ENCODE results near the gene HOXD8.

Gene HOXD8

DNA sequence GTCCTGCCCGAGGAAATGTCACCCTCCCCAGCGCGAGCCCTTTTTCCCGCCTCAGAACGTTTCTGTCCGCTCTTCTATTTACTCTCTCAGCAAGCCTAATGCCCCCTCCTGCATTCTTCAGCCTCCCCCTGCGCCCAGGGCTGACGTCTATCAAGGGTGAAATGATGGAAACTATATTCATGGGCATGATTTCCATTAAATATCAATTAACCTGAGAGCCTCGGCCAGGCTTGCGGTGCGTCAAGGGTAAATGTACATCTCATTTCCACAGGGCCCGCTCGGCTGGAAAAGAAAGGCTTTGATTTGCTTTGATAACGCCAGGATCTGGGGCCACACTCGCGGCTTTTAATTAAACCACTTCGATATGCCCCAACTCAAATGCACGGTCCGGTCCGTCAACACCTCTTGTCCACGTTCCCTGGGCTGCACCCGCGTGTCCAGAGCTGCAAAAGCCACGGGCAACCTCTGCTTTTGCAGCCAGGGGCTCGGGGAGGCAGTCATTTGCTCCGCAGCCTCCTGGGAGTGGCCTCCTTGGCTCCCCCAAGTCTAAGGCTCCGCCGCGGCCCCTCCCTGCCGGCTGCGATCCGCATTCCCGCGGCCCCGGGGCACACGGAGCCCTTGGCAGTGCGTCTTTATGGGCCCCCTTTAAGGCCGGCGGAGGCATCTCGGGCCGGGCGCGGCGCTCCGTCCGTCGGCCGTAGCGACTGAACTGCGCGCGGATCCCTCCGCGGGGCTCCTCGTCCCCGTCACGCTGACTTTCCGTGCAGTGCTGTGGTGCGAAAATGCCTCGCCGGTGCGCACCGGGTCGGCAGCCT lies at the start of gene HOXD8:
HOXD8 (plus strand) TSS at position 724 of the 815 bp plus-strand sequence. CDS start 662 bp downstream, outside the sequence.
- DNase-seq (ENCODE audit: low read depth) = no peak

DNA sequence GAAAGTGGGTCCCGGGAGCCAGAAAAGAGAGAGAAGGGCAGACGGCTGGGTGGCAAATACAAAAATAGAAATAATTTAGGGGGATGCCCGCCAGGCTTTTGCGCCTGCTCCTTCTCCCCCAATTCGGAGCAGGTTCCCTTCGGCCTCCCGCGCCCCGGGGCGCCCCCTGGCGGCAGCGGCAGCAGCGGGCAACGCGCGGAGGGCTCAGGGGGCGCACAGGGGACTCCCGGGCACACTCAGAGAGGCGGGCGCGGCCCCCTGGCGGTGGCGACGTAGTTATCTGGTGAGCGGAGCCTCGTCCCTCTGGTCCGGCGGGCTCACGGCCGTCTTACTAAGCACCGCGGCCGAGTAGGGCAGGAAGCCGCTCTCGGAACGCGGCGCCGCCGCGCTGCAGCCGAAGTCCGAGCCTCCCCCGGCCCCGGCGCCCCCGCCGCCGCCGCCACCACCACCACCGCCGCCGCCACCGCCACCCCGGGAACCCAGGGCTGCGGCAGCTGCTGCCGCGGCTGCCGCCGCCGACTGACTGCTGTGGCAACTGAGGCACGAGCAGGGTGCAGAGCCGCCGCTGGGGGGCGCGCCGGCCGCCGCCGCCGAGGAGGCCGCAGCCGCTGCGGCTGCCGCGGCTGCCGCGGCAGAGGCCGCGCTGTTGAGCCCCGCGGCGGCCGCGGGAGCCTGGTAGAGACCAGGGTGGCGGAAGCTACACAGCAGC lies 49.5 kb upstream of the HOXD8 start:
- DNase-seq (ENCODE audit: low read depth) = no peak

DNA sequence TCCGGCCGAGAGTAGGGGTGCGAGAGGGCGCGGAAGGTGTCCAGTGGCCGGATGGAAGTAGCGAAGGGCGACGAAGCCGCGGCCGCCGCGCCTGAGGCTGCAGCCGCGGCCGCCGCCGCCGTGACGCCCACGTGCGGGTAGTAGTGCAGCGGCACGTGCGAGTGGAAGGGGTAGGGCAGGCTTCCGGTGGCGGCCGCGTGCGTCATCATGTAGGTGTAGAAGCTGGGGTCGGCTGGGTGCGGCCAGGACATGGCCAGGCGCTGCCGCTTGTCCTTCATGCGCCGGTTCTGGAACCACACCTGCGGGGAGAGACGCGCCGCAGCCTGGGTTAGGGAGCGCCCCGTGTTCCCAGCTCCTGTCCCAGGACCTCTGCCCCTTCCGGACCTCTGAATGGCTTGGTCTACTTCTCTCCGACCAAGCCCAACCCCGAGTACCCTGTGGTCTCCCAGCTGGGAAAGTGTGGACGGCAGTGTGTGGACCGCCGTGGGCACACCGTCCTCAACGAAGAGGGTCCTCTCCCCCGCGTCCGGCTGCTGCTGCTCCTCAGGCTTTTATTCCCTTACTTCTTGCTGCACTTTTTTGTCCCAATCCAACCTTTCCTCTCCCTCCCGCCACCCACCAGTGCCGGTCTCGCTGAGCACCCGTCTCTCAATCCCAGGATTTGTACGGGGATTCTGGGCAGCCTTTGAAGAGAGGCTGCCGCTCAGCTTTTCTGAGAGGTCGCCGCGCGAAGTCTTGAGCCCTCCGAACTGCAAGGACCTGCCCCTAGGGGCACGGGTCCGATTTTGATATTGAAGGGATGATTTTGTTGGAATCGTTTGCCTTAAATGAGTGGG lies 48.7 kb upstream of the HOXD8 start:
- no peak for DNase-seq (ENCODE audit: low read depth)

DNA sequence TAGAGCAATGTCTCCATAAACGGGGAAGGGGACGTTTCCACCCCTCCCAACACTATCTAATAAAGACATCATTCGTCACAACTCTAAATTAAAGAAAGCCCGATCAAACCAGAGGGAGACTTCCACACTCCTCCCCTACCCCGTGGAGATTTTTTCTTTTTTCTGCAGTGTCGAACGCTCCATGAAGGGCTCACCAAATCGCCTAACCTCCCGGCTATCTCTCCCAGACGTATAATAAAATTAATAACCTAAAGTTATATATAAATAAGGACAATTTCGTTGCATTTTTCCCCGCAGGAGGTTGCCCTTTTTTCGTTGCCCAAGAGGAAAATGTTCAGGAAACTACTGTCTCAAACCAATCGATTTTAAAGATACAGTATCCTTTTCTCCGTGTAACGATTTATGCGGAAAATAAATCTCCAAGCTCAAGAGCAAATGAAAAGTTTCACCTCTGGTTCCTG lies 48.1 kb upstream of the HOXD8 start:
- no peak for DNase-seq (ENCODE audit: low read depth)

GRCh38 chr2:176081837-176082524 lies 47.5 kb upstream of the HOXD8 start:
- DNase-seq (ENCODE audit: low read depth) = no peak

GRCh38 chr2:176082525-176082823 lies 47.0 kb upstream of the HOXD8 start:
- DNase-seq (ENCODE audit: low read depth) = no peak

DNA sequence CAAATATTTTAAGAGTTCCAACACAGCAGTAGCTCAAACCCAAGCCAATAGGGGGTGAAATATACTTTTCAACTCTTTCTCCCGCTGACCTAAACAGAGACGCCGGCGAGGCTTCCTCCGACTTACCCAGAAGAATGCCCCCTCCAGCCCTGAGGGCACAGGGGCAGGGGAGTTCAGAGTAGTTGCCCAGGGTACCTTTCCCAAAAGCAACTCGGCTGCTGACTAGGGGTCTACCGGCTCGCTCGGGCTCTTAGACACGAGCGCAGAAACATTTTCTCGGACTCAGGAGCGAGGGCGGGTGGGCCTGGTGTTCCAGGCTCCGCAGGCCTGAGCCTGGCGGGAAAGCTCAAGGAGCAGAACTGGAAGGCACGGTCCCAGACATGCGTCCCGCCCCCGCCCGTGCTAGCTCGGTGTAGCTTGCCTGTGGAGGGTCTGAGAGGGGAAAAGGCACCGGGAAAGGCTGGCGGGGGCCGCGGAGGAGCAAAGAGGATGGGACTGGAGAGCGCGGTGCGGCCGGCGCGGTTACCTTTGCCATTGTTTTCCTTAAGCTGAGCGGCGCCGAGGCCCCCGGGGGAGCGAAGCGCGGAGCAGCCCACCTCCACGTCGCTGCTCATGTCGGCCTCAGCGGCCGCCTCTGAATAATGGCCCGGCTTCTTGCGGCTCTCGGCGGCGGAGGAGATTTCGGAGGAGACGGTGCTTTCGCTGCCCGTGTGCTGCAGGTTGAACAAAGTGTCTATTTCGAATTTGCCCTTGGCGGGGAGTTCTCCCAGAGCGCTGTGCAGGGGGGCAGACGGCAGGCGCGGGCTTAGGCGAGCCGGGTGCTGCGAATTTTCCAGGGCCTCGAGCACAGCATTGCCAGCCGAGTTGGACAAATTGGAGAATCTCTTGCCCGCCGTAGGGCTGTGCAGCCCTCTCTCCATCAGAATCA lies 46.4 kb upstream of the HOXD8 start:
- DNase-seq (ENCODE audit: low read depth) = no peak

DNA sequence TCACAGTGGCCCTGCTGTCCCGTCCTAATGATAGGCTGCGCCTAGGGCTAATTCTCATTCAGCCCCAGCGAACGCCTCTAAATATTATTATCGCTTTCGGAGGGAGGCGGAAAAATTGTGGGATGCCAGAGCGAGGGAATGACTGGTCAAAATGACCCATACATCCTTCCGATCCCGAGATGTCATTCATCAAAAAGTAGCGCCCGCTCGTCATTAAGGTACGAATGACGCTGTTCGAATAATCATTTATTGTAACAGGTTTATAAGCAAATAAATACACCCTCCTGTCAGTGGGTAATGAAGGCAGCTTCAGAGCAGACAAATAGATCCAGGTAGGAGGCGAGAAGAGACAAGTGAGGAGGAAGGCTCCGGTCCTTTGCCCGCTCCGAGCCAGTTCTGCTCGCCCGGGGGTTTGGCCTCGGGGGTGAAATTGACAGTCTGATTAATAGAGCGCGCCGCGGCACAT lies 45.7 kb upstream of the HOXD8 start, which contains the start of gene EVX2:
EVX2 (minus strand) TSS at position 167 of the 466 bp plus-strand sequence. CDS start 186 bp downstream, outside the sequence.
- no peak for DNase-seq (ENCODE audit: low read depth)

DNA sequence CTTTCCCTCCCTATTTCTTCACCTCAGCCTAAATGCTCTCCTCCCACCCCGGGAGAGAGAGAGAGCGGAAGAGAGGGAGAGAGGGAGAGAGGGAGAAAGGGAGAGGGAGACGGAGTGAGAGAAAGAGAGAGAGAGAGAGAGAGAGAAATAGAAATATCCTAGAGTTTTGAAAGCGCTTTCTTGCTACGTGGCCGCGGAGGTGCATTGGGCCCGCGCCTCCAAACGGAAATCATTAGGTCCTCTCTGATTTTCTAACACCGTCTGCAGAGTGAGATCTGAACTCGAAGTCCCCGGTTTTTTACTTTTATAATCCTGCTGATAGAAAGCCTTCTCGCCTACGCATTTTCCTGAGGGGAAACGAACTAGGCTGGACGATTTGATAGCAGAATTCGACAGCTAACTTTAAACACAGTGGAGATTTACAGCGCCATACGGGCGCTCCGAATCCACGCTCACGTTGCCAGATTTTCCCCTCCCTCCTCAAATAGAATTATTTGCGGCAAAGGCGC lies 44.8 kb upstream of the HOXD8 start:
- no peak for DNase-seq (ENCODE audit: low read depth)

GRCh38 chr2:176085120-176085788 lies 44.3 kb upstream of the HOXD8 start:
- no peak for DNase-seq (ENCODE audit: low read depth)

GRCh38 chr2:176085861-176086771 lies 43.4 kb upstream of the HOXD8 start:
- DNase-seq (ENCODE audit: low read depth) = no peak

DNA sequence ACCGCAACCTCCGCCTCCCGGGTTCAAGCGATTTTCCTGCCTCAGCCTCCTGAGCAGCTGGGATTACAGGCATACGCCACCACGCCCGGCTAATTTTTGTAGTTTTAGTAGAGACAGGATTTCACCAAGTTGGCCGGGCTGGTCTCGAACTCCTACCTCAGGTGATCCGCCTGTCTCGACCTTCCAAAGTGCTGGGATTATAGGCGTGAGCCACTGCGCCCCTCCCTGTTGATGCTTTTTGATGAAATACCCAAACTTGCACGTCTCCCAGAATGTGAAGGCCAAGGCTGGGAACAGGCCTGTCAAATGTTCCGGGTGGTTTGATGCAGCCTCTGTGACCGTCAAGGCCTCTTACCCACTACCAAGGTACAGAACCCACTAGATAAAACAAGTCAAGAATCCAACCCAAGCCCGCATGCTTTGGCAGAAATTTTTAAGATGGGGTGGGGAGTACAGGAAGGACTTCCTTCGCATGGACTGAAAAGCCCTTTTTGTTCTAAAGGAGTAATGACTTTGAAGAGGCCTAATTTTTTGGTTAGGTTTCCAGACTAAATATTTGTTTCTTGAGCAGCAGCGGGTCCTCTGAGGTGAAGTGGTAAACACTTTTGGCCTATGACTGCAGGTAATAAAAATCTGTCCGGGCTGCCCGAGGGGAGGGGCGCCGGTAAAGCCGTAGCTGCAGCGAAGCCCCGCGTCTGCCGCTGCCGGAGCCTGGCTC lies 42.0 kb upstream of the HOXD8 start:
- DNase-seq (ENCODE audit: low read depth) = no peak

GRCh38 chr2:176088048-176088936 lies 41.2 kb upstream of the HOXD8 start:
- no peak for DNase-seq (ENCODE audit: low read depth)

- no peak for DNase-seq (ENCODE audit: low read depth)
These were observed 40.3 kb upstream of the HOXD8 start for GRCh38 chr2:176088937-176089842.

DNA sequence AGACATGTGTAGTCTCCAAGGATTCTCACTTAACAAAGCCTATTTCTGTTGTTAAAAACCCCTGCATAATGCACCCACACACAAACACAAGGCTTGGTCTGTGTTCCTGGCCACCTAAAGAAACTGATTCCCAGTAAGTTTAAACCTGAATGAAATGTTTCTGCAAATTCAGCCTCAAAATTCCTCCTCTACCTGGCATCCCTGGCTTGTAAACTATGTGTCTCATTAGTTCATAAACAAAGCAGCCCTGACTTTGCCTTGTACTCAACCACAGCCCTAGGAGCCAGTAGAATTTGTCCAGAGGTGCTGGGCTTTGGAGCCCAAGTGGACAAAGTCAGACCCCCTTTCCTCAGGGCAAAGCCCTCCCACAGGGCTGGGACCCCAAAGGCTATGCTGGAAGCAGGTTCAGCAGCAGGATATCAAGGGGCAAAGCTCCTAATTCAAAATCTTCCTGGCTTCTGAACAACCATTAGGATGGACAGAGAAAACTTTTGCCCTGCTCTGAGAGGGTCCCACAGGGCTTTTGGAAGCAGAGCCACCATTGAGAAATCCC lies 39.6 kb upstream of the HOXD8 start:
- no peak for DNase-seq (ENCODE audit: low read depth)

DNA sequence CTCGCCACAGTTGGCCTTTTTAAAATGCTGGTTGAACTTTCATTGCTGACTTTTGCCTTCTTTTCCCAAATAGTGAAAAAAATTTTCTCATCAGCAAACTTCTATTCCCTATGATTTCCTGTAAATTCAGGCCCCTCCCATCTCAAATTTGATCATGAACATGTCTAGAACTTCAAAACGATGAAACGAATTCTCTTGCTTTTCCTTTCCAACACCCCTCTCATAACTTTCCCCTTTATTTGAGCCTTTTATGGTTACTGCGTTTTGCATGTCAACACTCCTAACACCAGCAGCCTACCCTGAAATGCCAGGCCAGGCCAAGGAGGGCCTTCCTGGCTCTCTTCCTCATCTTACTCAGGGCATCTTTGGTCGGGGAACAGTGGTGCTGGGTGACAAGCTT lies 38.6 kb upstream of the HOXD8 start:
- no peak for DNase-seq (ENCODE audit: low read depth)

All from HS-5 (cell line).